MM.1S (cell line): ENCODE results near the gene CEBPZOS.

Source experiments
- CTCF ChIP-seq: fragments of 300-600 bp; sonication (generic); IDR thresholded peaks from 2 replicates; pipeline ENCODE4 v1.5.1; 2016; ENCODE audit warnings: antibody characterized with exemption, low read length, mixed read lengths
- EZH2 ChIP-seq: fragments of 300-600 bp; sonication (generic); optimal IDR thresholded peaks from 2 replicates; pipeline ENCODE3; 2017; ENCODE audit warnings: low read depth, mild to moderate bottlenecking, antibody characterized with exemption, low read length, mixed read lengths

GRCh38 chr2:37153224-37153623, 43.1 kb upstream of the CEBPZOS start:
- TF ChIP-seq CTCF: no peak
- no peak for TF ChIP-seq EZH2
